GM18861 (cell line): ENCODE measurements around the gene NDE1.
"Not testable (repeated sequence)": the region's sequence is repeated elsewhere in the genome, so short reads cannot be mapped to it uniquely, and the experiment has no call there.

Experiments used
- ATAC-seq: cut with Tn5 transposase; IDR thresholded peaks from one replicate; pipeline ENCODE4 v1.9.1; 2021; ENCODE audit not compliant: unreplicated experiment

NDE1 gene

DNA sequence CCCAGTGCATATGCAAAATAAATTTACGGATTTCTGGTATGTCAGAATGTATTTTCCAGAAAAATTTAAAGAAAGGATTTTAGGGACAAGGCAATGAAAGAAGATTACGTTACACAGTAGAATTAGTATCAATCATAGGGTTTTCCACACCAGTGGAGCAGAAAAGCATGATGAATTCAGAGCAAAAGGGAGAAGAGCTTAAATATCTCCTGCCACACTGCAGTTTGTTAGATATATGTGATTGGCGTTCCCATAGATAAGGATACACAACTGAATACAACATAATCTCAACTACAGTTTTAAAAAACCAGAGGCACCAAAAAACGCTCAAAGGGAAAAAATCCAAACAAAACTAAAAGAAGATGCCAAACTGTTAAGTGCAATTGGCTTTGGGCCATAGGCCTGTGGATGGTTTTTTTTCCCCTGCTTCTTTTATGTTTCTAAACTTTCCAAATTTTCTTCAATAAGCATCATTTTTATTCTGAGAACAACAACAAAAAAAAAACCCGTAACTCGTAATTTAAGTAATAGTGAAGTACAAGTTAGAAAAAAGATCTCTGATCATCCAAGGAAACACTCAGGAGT lies 29.3 kb upstream of the NDE1 start:
- ATAC-seq, result no peak

DNA sequence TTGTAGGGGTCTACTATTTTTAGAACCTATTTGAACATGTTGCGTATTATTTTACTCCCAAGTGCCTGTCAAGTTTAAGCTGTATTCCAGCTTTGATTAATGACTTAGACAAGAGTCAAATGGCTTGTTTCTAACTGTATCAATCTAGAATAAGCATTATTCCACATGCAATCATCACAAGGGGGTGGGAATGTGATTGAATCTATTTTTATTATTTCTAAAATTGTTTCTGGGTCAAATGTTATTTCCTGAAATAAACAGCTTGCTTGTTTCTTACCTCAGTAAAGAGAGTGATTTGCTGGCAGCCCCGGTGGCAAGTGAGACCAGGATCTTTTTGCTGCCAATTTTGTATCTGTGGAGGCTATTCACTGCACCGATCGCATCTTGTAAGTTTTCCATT lies 28.6 kb upstream of the NDE1 start:
- no peak for ATAC-seq

DNA sequence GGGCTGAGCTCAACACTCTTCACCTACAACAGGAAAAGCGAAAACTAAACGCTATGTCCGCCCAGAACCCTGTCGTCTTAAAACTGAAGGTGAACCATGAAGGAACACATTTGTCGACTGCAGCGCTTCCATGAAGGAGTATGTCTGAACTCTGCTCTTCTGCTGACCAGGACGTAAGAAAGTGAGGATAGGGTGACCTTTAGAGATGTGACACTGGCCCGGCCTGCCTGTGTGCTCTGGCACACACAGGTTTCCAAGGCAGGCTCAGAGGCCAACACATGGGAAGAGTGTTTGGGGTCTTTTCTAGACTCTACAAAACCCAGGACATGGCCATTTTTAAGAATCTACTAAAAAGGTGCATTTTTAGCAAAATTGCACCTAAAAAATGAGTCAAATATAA lies 28.2 kb upstream of the NDE1 start:
- ATAC-seq, result no peak

DNA sequence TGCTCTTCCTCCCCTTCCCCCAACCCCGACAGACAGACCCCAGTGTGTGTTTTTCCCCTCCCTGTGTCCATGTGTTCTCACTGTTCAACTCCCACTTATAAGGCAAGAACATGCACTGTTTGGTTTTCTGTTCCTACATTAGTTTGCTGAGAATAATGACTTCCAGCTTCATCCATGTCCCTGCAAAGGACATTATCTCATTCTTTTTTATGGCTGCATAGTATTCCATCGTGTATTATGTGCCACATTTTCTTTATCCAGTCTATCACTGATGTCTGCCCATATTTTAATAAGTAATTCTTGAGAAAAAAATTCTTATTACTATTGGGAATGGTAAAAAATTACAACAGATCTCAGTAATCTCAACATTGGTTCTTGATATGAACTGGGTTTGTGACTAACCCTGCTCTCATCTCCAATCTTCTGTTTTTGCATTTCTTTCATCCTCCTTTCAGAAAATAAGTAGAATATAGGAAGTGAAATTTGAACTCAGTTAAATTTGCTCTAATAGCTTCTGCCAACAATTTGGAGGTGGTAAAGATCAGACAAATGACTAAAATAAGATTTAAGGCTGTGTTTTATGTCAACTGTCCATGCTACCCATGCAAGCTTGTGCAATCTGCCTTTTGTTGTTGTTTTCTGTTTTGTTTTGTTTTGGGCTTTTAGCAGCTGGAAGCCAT lies 18.2 kb upstream of the NDE1 start:
- ATAC-seq, result no peak

DNA sequence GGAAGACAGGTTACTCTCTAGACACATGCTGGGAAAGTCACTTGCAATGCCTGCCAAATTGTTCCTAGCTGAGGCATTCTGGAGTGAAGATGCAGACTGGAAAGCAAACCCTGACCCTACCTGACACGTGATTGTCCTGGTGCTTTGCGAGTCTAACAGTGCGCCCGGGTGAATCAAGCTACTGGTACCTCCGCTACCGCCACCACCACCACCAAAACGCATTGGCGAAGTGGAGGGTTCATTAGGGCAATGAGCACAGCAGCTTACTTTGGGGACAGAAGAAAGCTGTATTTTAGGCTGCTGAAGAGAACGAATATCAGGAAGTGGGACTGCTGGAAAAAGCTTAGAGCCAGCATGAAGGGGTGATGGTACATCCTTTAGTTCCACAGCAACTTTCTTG lies 14.1 kb upstream of the NDE1 start:
- ATAC-seq, result no peak

DNA sequence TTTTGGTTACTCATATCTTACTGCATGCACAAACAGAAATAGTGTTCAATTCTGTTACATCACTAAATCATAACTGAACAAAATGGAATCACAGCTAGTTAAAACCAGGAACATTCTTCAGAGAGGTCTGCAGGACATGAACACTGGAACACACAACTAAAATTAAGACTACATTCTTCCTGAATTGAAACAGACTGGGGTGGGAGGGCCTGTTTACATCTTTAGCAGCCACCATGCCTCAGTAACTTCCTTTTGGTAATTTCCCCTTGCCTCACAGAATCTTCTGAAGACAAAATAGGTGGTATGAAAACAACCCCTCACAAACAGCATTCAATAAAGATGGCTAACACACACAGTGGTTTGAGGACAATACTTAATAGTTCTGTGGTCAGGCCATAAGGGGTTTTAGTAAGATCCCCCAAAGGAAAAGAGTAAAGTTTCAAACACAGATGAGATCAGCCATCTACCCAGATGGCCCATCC lies 13.6 kb upstream of the NDE1 start:
- no peak for ATAC-seq

DNA sequence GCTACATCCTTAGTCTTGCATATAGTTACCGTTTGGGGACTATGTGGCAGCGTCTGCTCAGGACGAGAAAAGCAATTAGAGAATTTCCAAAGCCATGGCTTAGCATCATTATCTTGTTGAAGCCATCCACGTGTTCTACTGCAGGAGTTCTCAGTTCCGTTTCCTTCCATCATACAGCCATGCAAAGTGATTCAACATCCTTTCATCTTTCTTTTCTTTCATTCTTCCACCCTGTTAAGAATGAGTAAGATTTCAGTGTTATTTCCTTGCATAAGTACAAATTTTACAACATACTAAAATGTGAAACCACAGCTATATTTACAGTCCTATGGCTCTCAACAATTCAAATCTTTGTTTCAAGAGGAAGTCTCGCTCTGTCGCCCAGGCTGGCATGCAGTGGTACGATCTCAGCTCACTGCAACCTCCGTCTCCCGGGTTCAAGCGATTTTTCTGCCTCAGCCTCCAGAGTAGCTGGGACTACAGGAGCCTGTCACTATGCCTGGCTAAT lies 10.9 kb upstream of the NDE1 start:
- no peak for ATAC-seq

DNA sequence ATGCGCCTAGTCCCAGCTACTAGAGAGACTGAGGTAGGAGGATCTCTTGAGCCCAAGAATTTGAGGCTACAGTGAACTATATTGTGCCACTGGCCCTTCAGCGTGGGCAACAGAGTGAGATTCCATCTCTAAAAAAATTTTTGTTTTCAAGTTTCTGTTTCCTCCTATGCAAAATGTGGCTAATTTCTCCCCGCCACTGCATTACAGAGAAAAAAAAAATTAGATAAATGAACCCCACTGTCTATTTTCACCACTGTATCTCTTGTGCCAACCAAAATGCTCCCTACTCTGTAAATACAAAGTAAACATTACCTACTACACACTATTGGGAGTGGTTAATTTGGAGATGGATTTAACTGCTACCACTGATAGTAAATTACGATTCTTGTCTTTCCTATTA lies 9.1 kb upstream of the NDE1 start:
- ATAC-seq, result no peak

DNA sequence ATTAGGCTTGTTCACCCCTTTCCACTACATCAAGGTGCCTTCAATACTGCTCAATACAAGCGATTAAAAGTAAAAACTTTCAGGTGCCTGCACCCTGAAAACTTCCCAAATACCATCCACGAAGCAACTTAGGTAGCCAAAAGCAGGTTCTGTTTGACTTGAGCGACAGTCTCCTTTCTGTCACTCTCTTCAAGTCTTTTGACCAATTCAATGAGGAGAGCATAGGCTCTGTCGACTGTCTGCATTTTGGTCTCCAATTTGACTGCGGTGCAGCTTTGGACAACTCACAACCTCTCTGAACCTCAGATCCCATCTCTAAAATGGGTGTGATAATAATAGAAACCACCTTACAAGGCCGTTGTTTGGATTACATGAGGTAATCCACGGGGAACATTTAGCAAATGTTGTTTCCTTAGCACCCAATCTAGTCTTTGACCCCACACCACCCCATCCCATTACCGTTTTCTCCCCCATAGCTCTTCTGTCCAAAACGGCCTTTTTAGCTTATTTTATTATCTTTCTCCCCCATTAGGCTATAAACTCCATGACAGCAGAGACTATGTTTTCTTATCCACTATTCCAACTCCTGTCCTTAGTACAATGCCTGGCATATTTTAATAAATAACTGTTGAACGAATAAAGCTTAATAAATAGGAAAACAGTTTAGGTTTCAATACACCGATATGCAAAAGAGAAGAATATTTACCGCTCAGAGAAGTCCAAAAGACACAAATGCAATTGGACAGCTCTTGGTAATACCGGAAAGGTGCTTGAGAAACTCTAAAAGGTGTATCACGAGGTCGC lies 8.1 kb upstream of the NDE1 start:
- ATAC-seq, result no peak

DNA sequence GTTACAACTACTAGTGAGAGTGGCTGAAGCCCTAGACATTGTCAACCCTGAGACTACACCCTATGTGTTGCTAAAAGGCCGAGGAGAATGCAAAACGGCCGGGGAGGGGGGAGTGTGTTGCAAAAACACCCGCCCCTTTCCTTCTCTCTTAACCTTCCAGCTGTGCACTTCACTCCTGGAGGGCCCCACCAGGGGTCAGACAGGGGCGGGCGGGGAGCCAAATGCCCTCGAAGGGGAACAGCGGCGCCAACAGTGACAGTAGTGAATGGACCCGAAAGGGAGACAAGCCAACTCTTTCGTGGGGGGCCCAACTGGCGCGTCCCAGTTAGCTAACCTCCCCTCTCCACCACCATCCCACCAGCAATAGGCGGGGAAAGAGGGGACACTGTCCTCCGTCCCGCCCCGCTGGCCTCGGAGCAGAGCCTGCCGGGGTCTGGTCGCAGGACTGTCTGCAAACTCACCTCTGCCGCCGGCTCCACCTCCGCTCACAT lies 7.4 kb upstream of the NDE1 start:
- ATAC-seq, result peak; percentile 42

DNA sequence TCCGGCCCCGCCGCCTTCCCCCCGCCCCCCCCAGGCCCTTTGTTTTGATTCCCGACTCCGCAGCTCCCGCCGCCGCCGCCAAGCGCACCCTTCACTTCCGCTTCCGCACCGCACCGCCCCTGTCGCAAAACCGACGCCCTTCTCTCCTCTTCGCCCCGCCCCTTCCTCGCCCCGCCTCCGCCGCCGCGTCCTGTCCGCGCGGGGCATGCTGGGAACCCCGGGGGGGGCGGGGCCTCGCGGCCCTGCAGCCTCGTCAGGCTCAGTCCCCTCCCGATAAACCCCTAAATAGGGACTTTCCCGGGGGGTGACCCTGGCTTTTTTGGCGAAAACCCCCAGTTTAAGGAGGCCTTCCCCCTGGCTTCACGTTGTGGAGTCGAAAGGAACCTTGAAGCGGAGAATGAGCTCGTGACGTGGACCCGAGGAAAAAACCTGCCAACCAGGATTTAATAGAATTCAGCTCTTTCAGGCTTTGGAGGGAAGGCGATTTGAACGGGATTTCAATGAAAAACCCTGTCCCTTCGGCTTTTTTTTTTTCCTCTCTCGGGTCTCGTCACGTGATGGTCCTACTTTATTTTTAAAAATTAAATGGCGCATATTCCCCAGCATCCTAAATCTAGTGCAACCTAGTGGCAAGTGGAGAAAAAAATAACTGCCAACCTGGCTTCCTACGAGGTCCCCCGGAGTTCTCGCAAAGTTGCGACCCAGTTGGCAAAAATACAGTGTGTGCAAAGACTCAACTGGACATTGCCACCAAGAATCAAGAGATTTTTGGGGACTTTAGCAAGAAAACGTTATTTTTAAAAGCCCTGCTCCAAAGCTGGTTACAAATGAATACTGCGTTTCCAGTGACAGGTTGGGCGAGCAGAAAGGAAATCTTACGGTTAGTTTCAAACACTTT lies 6.7 kb upstream of the NDE1 start, which contains the start of gene MARF1:
MARF1 (minus strand) TSS at position 107 of the 898 bp plus-strand sequence. CDS start 3,921 bp downstream, outside the sequence.
- ATAC-seq, result peak; percentile 16

DNA sequence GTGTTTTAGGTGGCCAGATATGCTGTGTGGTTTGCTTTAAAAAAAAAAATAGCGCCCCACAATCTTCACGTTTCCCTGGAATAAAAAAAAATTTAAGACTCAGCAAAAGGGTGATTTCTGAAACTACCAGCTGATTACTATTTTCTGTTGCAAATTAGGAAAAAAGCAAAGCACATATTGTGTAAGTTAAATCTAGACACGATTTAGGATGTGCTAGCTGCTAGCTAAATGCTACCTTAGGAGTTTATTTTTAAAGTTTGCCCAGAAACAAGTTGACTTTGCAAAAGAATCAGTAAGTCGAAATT lies 6.1 kb upstream of the NDE1 start:
- no peak for ATAC-seq

DNA sequence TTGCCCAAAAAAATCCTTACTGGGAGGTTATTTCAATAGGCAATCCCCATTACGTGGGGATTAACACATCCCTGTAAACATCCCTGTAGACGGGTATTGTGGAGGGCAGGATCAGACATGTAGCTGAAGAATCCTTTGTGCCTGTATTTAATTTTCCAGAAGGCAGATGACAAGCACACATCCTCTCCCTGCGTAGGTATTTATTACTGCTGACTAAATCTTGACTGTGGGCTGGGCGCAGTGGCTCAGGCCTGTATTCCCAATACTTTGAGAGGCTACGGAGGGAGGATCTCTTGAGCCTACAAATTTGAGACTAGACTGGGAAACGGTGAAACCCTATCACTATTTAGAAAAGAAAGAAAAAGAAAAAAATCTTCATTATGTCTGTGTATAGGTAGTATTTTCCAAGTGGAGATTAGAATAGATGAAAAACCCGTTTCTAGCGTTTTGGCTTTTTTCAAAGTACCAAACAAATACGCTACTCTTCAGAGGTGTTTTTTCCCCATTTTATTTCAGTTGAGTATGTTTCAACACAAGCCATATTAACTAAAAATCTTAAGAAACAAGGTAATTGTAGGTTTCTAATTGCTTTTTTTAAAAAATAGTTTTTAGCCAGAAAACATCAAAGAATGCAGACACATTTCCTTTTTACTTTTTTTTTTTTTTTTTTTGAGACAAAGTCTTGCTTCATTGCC lies 5.6 kb upstream of the NDE1 start:
- no peak for ATAC-seq

DNA sequence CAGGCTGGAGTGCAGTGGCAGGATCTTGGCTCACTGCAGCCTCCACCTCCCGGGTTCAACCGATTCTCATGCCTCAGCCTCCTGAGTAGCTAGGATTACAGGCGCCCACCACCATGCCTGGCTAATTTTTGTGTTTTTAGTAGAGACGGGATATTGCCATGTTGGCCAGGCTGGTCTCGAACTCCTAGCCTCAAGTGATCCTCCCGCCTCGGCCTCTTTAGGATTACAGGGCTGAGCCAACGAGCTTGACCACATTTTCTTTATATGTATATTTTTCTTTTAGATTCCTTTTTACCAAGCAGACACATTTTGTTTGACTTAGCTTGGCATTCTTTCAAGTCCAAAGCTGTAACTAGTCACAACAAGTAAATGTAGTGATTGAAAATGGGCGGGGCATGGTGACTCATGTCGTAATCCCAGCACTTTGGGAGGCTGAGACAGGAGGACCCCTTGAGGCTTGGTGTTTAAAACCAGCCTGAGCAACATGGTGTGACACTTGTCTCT lies 5.0 kb upstream of the NDE1 start:
- not testable (repeated sequence) for ATAC-seq

DNA sequence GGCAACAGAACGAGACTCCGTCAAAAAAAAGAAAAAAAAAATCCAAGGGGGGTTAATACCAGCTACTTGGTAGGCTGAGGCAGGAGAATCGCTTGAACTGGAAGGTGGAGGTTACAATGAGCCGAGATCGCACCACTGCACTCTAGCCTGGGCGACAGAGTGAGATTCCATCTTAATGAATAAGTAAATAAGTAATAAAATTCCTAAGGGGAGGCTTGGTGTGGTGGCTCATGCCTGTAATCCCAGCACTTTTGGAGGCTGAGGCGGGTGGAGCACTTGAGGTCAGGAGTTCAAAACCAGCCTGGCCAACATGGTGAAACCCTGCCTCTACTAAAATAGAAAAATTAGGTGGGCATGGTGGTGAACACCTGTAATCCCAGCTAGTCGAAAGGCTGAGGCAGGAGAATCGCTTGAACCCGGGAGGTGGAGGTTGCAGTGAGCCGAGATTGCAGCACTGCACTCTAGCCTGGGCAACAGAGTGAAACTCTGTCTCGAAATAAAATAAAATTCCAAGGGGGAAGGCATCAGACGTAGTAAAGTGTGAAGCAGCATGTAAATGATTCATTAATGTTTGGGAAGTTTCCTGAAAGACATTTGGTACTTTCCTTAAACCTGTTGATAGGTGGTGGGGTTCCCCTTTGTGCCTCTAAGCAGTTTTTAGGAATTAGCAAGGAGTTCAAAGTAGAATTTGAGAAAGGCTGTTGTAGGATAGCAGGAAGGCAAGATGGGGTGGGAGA lies 3.3 kb upstream of the NDE1 start:
- ATAC-seq, result not testable (repeated sequence)

DNA sequence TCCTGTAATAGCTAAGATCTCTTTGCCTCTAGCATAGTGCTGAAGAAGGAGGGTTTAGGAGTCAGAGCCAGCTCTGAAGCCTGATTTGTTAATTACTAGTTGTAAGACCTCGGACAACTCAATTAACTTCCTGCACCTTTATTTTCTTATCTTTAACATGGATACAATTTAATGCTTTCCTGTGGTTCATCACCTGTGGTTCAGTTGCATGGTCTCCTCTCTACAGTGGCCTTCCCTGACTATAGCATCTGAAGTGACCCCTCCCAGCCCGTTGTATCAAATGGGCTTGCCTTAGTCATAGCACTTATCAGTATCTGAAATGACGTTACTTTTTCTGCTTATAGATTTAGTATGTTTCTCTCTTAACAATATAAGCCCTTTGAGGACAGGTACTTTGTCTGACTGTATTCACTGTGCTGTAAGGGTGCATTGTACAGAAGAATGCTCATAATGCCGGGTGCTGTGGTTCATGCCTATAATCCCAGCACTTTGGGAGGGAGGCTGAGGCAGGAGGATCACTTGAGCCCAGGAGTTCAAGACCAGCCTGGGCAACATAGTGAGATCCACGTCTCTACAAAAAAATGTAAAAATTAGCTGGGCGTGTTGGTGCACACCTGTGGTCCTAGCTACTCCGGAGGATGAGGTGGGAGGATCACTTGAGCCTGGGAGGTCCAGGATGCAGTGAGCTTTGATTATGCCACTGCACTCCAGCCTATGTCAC lies 2.6 kb upstream of the NDE1 start:
- ATAC-seq, result no peak

DNA sequence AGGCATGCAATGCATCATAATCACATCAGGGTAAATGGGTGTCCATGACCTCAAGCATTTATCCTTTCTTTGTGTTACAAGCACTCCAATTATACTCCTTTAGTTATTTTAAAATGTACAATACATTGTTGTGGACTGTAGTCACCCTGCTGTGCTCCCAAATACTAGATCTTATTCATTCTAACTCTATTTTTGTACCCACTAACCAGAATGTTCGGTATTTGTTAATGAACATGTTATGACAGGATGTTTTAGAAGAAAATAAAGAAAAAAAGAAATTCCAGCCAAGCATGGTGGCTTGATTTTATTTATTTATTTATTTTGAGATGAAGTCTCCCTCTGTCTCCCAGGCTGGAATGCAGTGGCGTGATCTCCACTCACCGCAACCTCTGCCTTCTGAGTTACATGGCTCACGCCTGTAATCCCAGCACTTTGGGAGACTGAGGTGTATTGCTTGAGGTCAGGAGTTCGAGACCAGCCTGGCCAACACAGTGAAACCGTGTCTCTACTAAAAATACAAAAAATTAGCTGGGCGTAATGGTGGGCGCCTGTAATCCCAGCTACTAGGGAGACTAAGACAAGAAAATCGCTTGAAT lies 1.8 kb upstream of the NDE1 start:
- ATAC-seq, result no peak

DNA sequence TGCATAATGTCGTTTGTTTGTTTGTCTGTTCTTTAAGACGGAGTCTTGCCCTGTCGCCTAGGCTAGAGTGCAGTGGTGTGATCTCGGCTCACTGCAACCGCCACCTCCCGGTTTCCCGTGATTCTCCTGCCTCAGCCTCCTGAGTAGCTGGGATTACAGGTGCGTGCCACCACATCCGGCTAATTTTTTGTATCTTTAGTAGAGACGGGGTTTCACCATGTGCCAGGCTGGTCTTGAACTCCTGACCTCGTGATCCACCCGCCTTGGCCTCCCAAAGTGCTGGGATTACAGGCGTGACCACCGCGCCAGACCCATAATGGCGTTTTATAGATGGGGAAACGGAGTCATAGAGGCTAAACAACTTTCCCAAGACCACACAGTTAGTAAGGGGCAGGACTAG lies 734 bp upstream of the NDE1 start:
- not testable (repeated sequence) for ATAC-seq
